Amygdala (tissue), 56 donors: ENCODE results near the gene SRP14.
"Not testable (repeated sequence)": the region's sequence is repeated elsewhere in the genome, so short reads cannot be mapped to it uniquely, and the experiment has no call there.

Experiments used
- DNase-seq, 56 donors: peaks; one replicate each; lab custom pipeline; 2025; lab: John Stamatoyannopoulos, UW

The SRP14 gene

DNA sequence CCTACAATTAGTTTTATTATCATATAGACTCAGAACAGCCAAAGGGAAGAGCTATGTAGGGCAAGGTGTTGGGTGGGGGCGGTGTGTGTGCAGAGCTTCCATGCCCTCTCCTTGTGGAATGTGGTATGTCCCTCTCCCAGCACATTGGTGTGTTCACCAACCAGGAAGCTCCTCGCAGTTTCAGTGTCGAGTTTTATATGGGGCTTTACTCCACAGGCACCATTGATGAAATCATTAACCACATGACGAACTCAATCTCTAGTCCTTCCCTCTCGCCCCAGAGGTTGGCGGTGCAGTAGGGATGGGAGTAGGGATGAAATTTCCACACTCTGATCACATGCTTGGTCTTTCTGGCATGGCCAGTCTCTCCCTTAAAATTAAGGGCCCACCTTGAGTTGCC, 13.6 kb upstream of the SRP14 start:
- no peak for DNase-seq

DNA sequence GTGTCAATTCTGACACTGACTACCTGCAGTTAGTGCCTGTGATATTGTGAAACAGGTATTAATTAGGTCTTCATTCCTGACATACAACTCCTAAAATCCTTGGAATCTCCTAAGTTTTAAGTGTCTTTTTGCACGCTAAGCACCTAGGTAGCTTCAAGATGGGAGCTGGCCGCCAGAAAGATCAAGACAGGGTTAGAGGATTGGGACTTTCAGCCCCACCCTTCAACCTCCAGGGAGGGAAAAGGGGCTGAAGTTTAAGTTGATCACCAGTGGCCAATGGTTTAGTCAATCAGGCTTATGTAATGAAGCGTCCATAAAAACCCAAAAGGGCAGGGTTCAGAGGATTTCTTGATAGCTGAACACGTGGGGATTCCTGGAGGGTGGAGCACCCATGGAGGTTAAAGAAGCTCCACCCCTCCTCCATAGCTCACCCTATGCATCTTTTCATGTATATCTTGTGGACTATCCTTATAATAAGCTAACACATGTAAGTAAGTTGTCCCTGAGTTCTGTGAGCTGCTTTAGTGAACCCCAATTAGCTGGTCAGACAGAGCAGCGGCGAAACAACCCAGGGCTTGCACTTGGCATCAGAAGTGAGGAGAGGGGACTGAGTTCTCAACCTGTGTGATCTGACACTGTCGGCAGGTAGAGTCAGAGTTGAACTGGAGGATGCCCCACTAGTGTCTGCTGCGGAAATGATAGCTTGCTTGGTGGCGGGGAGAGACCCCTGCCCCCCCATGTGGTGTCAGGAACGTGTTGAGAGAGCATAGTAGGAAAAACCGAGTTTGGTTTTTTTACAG, 12.8 kb upstream of the SRP14 start:
- DNase-seq, result no peak

DNA sequence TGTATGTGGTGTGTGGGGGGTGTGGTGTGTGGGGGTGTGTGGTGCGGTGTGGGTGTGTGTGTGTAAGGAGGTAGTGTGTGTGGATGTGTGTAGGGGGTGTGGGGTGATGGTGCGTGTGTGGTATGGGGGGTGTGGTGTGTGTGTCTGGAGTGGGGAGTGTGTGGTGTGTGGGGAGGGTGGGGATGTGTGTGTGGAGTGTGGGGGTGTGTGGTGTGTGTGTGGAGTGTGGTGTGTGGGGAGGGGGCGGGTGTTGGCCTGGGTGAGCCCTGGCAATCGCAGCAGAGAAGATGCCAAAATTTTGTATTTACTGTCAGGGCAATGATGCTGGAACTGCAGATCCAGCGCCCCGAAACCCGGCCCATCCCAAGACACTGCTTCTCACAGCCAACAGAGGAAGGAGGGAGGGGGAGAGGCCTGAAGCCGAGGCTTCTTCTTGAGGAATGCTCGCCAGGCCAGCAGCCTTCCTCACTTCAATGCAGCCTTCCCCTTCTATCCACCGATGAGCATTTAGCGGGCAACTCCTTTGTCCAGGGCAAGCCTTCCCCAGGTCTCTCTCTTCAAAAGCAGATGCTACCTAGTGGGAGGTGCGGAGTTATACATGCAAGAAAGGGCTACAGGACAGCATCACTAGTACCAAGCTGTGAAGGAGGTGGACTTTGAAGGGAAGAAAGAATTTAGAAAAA, 11.9 kb upstream of the SRP14 start:
- no peak for DNase-seq

DNA sequence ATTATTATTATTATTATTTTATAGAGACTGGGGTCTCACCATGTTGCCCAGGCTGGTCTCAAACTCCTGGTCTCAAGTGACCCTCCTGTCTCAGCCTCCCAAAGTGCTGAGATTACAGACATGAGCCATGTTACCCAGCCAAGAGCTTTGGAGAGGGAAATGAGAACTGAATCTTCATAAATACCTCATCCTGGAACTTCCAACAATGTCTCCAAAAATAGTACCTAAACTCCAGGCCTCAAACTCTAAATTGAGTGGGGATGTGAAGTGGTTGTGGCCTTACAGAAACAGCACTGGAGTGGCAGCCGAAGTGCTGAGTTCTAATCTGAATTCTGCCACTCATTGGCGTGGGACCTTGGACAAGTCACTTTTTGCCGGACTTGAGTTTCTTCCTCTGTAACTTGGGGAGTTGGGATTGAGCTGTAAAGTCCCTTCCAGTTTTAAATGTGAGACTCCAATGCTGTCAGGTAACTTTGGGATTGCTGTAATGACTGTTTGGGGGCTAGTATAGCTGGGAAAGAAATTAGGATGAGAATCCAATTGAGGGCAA, 10.0 kb upstream of the SRP14 start:
- DNase-seq, result no peak

DNA sequence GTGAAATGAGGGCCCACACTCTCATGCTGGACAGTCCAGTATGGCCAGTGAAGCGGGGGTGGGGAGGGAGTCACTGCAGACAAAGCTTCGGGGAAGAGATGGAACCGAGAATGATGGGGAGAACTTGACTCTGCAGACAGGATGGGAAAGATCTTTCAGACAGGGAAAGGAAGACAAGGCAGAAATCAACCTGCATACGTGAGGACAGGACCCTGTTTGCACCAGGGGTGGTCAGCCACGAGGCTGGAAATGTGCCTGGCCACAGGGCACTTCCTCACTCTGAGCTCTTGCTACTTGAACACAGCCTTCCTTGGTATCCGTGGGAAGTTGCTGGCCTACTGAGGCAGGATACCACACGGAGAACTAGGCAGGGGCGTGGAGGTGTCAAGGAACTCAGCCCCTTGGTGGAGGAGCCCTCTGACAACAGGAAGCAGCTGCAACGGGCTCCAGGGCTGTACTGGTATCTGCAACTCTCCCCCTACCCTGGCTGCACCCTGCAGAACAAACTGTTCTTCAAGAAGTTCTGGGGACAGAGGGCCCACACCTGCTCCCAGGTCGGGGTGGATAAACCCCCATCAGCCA, 9.3 kb upstream of the SRP14 start:
- DNase-seq, result no peak

DNA sequence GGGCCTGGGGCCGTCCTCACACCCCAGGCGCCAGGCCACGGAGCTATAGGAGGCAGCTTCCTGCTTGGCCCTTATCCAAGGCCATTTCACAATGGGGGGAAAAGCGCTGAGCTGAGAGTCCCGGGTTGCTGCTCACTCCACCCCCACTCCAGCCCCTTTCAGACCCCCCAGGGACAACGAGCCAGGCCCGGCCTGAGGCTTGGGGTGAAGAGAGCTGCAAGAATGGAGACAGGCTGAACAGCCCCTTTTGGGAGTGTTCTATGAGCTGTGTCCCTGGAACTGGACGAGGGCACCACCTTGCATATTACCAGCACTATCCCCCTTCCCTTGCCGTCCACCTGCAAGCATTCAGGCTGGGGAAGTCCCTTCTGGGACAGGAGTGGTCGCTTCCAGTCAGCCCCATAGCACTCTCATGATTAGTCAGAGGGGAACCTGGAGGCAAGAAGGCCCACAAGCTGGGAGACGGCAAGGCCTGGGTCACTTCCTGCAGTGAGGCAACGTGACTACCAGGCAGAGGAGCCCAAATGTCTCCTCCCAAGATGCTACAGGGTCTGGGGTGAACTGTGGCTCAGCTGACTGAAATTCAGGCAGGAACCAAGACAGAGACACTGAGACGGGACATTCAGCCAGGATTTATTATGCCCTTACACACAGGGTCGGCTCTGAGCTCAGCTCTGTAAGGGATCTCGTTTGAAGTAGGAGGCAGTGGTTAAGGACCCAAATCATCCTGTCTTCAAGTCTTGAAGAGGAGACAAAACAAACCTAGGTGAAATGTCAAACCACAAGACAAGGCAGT, 8.6 kb upstream of the SRP14 start:
- peak in 9 of 56 donors; percentile 7 to 47 (median 25) for DNase-seq

DNA sequence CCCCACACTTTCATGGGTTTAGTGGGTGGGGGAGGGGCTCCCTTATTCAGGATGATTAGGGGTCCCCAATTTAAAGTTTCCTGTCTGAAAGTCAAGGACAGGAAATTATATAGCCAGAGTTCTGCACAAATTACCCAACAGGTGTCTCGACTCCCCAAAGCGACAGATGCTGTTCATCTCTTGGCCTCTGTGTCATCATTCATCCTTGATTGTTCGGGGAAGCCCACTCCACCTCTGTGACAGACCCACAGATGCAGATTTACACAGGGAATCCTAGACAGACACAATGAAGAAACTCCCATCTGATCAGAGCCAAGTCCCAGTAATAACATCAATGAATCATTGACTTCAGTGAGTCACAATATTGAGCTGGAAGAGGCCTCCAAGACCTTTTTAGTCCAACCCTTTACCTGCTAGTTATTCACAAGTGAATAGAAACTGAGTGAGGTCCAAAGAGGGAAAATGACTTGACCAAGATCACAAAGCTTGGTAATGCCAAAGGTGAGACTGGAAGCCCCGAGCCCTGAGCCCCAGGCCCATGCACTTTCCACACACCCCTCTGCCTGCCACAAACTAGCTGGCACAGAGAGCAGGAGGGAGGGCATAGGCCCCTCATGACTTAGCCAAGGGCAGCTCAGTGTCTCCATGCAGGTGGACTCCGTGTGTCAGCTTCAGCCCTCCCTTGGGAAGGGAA, 7.9 kb upstream of the SRP14 start:
- no peak for DNase-seq

DNA sequence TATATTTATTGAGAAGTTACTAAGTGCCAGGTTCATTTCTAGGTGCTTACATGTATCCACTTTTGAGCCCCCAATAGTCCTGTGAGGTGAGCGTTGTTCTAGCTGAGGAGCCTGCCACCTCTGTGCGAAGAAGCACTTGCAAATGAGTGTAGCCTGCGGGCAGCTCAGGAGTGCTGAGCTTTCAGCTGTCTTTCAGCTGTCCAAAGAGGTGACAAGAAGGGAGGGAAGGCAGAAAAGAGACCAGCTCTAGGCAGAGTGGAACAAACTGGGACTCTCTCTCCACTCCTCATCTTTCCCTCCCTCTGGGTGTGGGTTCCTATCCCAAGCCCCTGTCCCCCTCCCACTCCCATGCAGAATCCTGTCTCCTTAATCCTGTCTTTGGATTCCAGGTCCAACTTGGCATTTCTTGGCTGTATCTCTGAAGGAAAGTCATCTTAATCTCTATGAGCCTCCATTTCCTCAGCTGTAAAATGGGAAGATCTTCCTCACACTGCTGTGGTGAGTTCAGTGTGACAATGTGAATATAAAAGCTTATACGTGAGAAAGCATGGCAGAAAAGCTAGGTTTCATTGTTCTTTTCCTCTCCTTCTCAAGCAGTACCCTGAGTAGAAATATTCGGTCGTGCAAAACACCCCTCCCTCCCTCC, 6.7 kb upstream of the SRP14 start:
- DNase-seq, result no peak

DNA sequence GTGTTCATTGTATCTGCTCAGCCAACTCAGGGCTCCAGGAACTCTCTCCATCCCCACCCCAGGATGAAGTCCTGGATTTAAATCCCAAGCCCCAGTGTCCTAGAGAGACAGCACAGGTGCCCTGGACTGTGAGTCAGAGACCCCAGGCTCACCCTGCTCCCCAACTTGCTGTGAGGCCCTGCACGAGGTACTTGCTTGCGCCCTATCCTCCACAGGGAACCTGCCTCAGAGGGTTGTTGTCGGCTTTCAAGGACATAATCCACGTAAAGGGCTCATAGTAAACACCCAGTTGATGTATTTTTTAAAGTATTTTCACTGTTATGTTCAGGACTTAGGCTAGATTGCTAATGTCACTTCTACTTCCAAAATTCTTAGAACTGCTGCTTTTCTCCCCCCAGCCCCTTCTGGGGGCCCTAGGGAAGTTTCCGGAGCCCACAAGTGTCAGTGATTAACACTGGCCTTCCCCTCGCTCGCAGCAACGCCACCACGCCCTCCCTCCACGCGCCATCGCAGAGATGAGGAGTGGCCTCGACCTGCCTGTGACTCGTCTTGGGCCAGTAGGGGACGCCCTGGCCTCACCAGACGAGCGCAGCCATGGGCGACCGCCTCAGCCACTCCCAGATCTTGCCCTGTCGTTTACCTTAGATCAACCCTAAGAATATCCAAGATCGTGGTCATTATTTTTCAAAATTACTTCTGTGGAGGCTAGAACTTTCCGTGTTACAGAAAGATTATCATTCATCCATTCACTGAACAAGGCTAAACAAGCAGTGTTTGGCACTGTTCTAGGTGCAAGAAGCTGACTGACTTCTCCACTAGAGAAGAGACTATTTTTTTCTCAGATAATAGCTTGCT, 6.0 kb upstream of the SRP14 start:
- DNase-seq, result peak in 50 of 56 donors; percentile 17 to 85 (median 61)

DNA sequence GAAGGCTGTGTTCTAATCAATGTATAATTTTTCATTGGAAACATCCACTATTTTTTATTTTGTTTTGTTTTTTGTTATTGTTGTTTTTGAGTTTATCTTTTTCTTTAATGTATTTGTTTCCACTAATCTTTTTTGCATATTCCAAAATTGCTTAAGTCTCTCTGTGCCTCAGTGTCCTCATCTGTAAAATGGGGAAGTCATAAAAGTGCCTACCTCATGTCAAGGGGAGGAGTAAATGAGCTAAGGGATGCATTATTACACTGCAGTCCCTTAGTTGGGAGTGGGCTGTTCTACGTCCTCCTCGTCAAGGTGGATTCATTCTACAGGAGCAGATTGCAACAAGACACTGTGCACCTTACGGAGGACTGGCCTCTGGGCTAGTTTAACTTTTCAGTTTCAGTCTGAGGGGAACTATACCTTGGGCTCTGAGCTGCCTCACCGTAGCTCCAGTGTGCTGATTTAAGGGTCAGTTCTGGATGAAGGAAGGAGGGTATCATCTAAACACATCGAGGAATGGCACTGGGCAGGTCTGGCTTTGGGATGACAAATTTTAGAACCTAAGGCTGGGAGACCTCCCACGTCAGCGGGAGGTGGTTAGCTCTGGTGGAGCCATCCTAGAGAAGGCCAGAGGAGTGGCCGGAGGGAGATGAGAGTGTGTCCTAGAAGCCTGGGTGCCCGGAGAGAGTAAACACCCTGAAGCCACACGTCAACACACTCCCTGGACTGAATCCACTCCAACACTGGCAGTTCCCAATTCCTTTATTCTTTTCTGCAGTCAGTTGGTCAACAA, 5.1 kb upstream of the SRP14 start:
- no peak for DNase-seq

DNA sequence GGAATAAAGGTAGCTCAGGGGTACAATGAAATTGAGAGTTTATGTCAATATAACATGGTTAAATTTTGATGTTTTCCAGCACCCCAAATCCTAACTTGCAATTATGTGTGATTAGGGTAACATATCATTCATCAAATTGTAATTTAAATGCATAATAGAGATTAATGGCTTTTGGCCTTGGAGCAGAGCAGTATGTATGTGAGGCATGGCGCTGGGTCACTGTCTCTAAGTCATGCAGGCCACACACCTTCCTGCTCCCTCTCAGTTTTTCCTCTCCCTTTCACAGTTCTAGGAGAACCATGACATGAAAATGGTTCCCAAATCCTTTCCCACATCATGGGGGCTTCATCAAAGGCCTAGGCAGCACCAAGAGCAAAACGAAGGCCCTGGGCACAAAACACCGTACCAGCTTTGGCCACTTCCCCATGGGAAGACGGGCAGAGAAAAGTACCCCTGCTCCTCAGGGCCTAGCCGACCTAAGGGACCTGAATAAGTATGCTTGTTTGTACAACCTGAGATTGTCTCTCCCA, 3.9 kb upstream of the SRP14 start:
- DNase-seq, result no peak

DNA sequence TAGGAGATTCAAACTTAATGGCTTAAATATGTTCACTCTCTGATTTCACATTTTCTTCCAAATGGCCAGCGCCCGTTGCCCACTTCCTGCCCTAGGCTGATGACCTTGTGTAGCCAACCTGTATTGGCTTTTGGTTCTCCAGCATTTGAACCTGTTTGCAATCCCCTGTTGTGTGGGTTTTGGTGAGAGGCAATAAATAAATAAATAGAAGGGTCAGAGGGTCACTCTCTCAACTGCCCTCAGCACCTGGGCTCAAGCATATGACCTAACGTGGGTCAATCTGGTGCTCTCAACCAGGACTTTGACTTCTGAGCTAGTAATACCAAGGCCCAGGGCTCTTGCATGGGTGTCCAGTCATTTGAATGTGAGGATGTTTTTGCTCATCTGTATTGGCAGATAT, 1.8 kb upstream of the SRP14 start:
- DNase-seq, result no peak

DNA sequence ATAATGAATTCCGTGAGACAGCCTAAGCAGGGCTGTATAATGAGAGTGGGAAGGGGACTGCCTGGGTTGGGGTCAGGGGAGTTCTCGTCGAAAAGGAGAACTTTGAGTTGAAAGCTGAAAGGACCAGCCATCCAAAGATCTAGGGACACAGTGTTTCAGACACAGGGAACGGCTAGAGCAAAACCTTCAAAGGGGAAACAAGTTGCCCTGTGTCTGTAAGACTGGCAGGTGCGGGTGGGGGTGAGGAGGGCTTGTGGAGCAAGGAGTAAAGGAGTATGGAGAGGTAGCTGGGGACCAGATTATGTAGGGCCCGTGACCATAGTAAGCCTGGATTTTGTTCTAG, 1.3 kb upstream of the SRP14 start:
- DNase-seq, result no peak

DNA sequence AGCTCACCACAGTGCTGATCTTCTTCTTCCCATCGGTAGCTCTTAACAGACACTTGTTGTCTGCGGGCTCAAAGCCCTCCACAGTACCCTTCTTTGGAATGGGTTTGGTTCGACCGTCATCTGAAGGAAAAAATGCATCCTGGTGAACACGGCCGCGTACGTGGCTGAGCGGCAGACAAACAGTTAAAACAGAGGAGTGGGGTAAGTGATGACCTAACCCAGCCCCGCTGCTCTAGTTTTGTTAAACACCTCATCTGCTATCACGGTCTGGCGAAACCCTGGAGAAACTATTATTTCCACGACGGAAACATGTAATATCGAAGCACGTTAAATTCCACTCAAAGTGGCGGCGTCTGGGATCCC, 725 bp downstream of the SRP14 start:
- no peak for DNase-seq

DNA sequence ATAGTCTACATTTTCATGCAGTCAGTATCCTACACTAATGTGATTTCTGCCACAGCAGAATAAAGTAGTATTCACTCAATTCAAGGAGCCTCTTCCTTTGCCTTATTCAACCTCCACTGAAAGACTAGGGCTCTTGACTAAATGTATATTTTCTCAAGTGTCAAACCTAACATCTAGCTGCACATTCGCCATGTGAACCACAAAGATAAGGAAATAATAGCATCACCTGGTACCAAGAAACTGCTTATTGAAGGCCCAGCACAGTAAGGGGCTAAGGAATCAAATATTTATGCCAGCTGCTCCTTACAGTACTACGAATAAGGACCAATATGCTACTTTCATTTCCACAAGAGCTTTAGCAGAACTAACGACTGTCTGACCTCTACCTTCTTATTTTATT, 1.3 kb downstream of the SRP14 start:
- DNase-seq, result no peak

DNA sequence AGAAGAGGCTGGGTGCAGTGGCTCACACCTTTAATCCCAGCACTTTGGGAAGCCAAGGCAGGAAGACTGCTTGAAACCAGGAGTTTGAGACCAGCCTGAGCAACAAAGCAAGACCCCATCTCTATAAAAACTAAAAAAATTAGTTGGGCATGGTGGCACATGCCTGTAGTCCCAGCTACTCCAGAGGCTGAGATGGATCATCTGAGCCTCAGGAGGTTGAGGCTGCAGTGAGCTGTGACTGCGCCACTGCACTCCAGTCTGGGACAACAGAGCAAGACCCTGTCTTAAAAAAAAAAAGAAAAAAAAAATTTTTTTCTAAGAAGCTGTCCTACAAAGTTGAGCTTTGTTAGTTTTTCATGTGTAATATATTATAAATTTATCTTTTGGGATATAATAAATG, 3.8 kb downstream of the SRP14 start:
- not testable (repeated sequence) for DNase-seq

DNA sequence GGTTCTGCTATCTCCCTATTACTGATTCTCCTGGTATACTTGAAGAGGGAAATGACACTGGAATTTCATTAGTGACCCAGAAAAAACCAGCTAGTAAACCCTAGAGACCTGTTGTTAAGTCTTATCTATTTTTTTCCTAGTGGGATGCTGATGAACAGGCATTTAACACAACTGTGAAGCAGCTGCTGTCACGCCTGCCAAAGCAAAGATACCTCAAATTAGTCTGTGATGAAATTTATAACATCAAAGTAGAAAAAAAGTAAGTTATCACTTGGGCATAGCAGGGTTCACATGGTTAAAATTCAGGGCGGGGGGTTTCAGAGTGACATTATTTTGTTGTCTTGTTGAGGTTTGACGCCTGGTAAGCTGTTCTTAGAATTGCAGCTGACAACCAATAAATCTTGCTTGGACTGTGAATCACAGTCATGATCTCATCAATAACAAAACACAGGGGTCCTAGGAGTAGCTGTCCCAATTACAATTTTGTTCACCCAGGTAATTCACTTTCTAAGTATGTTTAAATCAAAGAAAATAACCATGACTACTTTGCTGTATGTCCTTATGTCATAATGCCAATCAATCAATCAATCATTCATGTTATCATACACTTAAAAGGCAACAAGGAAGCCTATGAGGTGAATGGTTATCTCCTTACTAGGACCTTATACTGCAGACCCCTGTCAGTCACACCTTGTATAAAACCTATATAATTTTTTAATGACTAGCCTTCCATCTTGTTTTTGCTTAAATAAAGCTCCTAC, 4.6 kb downstream of the SRP14 start:
- no peak for DNase-seq
